T-cell (primary cell): ENCODE data around the gene KLHL41. TPM values are rescaled to one million over a fixed set of nuclear protein-coding genes. Genes with fewer than 3 reads are reported as not detected.

Experiments
- ATAC-seq, 4 experiments: fragments of 200-7000 bp in 3 of 4; fragments of 150-1000 bp in 1 of 4; cut with Tn5 transposase; replicated peaks in 1 of 4; 1 replicate in 3 of 4; 2 replicates in 1 of 4; pipeline ENCODE4 v1.10.0; 2021; ENCODE audit warnings: moderate library complexity in 3 of 4, mild to moderate bottlenecking in 2 of 4, moderate number of reproducible peaks in 1 of 4
- CTCF ChIA-PET, 2 donors: fragments of 300-600 bp; sonication (Branson Sonifier 250); formaldehyde crosslinking; loops; one replicate each; lab custom pipeline; 2022; ENCODE audit warnings: antibody characterized with exemption in 2 of 2; lab: Charles Lee
- POLR2A ChIA-PET, 2 donors: fragments of 300-600 bp; sonication (Branson Sonifier 250); formaldehyde crosslinking; loops; one replicate each; lab custom pipeline; 2022; ENCODE audit warnings: antibody characterized with exemption in 2 of 2; lab: Charles Lee
- DNase-seq, 35 experiments: peaks; one replicate each; pipeline versions ENCODE4 v3.0.0 to v3.0.0-alpha.2; 2013 to 2023
- H3K27ac ChIP-seq: one replicate; pipeline ENCODE4 v1.5.1; 2013; ENCODE audit warnings: low read length
- H3K27me3 ChIP-seq, 2 experiments: replicated peaks in 1 of 2; 1 replicate in 1 of 2; 2 replicates in 1 of 2; pipeline versions ENCODE4 v1.6.1 to v1.7.0; 2013; ENCODE audit warnings: low read length in 1 of 2, mixed read lengths in 1 of 2; ENCODE audit not compliant: control insufficient read depth in 2 of 2, insufficient read depth in 2 of 2; ENCODE audit errors: extremely low read depth in 1 of 2
- H3K36me3 ChIP-seq, 2 donors: 1 replicate in 1 of 2; 2 replicates in 1 of 2; pipeline versions ENCODE4 v1.6.1 to v1.7.0; 2013; ENCODE audit warnings: low read length in 1 of 2; ENCODE audit not compliant: control insufficient read depth in 2 of 2, insufficient read depth in 1 of 2; ENCODE audit errors: extremely low read depth in 1 of 2
- H3K4me1 ChIP-seq, 2 experiments: 1 replicate in 1 of 2; 2 replicates in 1 of 2; pipeline versions ENCODE4 v1.6.1 to v1.7.0; 2013; ENCODE audit warnings: low read length in 2 of 2, mixed read lengths in 1 of 2; ENCODE audit not compliant: insufficient read depth in 2 of 2, control insufficient read depth in 1 of 2; ENCODE audit errors: extremely low read depth in 1 of 2
- H3K4me3 ChIP-seq, 2 donors: 1 replicate in 1 of 2; 2 replicates in 1 of 2; pipeline versions ENCODE4 v1.5.1 to v1.7.0; 2013; ENCODE audit warnings: mild to moderate bottlenecking in 2 of 2, low read length in 1 of 2, moderate library complexity in 1 of 2; ENCODE audit not compliant: control insufficient read depth in 1 of 2; ENCODE audit errors: extremely low read depth in 1 of 2
- H3K9me3 ChIP-seq: 2 replicates; pipeline ENCODE4 v1.7.0; 2013
- H3K27ac Mint-ChIP-seq, 2 donors: one replicate each; pipeline ENCODE4 v1.8.0; 2020 to 2021; ENCODE audit warnings: mild to moderate bottlenecking in 2 of 2, mixed read lengths in 2 of 2
- H3K27me3 Mint-ChIP-seq, 2 donors: one replicate each; pipeline ENCODE4 v1.8.0; 2021 to 2022; ENCODE audit warnings: mixed read lengths in 2 of 2
- H3K36me3 Mint-ChIP-seq: one replicate; pipeline ENCODE4 v1.8.0; 2021; ENCODE audit warnings: mixed read lengths
- H3K4me1 Mint-ChIP-seq, 3 donors: one replicate each; pipeline ENCODE4 v1.8.0; 2020 to 2022; ENCODE audit warnings: mixed read lengths in 3 of 3, mild to moderate bottlenecking in 1 of 3
- H3K4me3 Mint-ChIP-seq, 3 donors: one replicate each; pipeline ENCODE4 v1.8.0; 2020 to 2022; ENCODE audit warnings: mild to moderate bottlenecking in 3 of 3, mixed read lengths in 3 of 3, moderate library complexity in 3 of 3
- H3K9me3 Mint-ChIP-seq, 3 donors: one replicate each; pipeline ENCODE4 v1.8.0; 2020 to 2022; ENCODE audit warnings: mixed read lengths in 3 of 3
- WGBS: methylation state at CpG from one replicate; pipeline ENCODE4 v1.1.5; 2013; ENCODE audit warnings: missing lambda C conversion rate; ENCODE audit not compliant: insufficient coverage; 5-methylcytosine and 5-hydroxymethylcytosine counted together
- total RNA-seq, 35 experiments: library from RNA in 6 of 35; stranded (reverse) in 6 of 35; fragments of 120-200 nt in 1 of 35; gene quantifications; one replicate each; pipeline versions ENCODE4 v1.2.1 to v1.2.4 and lab custom pipeline; 2013 to 2026

KLHL41 gene
- total RNA-seq, 5 donors from 2014 or later (not counting 1 experiment from before 2014, with no cell fraction given), result 0.23 to 0.43 (median 0.35) TPM; not detected in 2

- Mint-ChIP-seq H3K27me3 (no peaks in the 10 kb centered on the region), H3K4me3 (peak overlapping the region; percentile 88 to 93 (median 91)), H3K27ac (no peak overlapping the region), H3K4me1 (peaks cover 19 to 28% (median 22%) of the 10 kb centered on the region in 3 donors), H3K9me3 (no peaks in the 10 kb centered on the region), H3K36me3 (peaks cover 14% of the 10 kb centered on the region)
- Histone ChIP-seq H3K4me1 (peaks cover 6 to 14% of the 10 kb centered on the region in 2 experiments), H3K36me3 (peaks cover 0 to 5% of the 10 kb centered on the region in 2 donors), H3K4me3 (peak overlapping the region; percentile 77 to 89), H3K27me3 (no peaks in the 10 kb centered on the region), H3K27ac (no peak overlapping the region), H3K9me3 (no peaks in the 10 kb centered on the region)
- POLR2A ChIA-PET, result interaction anchor here (0.9 to 1.1 kb wide), 2 partner anchors 88 to 105 kb away, joined by 3 to 4 read pairs; no protein-coding TSS in a partner anchor
- DNase-seq (no peak), ATAC-seq (no peak)
- no CpG with 5 or more reads among the region's 9 CpGs for WGBS
- CTCF ChIA-PET, result interaction anchor here (0.6 to 1.6 kb wide), 7 partner anchors 10 to 264 kb away, joined by 3 to 8 read pairs (median 5); partner anchors contain the start of gene FASTKD1 (in 1 of the 2)
Measured at GRCh38 chr2:169480079-169480465, 29.4 kb upstream of the KLHL41 start.

GRCh38 chr2:169485650-169486138, 23.8 kb upstream of the KLHL41 start:
- H3K36me3 Mint-ChIP-seq, result peaks cover 23% of the 10 kb centered on the region
- no peak overlapping the region for H3K4me3 ChIP-seq
- peaks cover 0 to 5% of the 10 kb centered on the region in 2 donors for H3K36me3 ChIP-seq
- ChIA-PET CTCF (no interaction called here), POLR2A (no interaction called here)
- DNase-seq (no peak), ATAC-seq (no peak)
- no peaks in the 10 kb centered on the region for H3K27me3 ChIP-seq
- no peaks in the 10 kb centered on the region for H3K9me3 Mint-ChIP-seq
- no peaks in the 10 kb centered on the region for H3K9me3 ChIP-seq
- no peak overlapping the region for H3K27ac ChIP-seq
- H3K4me1 Mint-ChIP-seq, result peaks cover 0 to 12% (median 4%) of the 10 kb centered on the region in 3 donors
- H3K4me3 Mint-ChIP-seq, result no peak overlapping the region
- H3K27me3 Mint-ChIP-seq, result no peaks in the 10 kb centered on the region
- H3K27ac Mint-ChIP-seq, result no peak overlapping the region
- no CpG with 5 or more reads among the region's 1 CpG for WGBS
- H3K4me1 ChIP-seq, result no peaks in the 10 kb centered on the region

GRCh38 chr2:169486487-169486886, 23.0 kb upstream of the KLHL41 start:
- peaks cover 0 to 5% of the 10 kb centered on the region in 2 donors for H3K36me3 ChIP-seq
- CTCF ChIA-PET, result no interaction called here
- H3K9me3 Mint-ChIP-seq, result no peaks in the 10 kb centered on the region
- H3K27ac Mint-ChIP-seq, result no peak overlapping the region
- no peak overlapping the region for H3K4me3 ChIP-seq
- no peak overlapping the region for H3K4me3 Mint-ChIP-seq
- H3K9me3 ChIP-seq, result no peaks in the 10 kb centered on the region
- no peaks in the 10 kb centered on the region for H3K4me1 ChIP-seq
- peaks cover 27% of the 10 kb centered on the region for H3K36me3 Mint-ChIP-seq
- H3K27me3 ChIP-seq, result no peaks in the 10 kb centered on the region
- no peaks in the 10 kb centered on the region for H3K27me3 Mint-ChIP-seq
- no peak for ATAC-seq
- H3K4me1 Mint-ChIP-seq, result peaks cover 0 to 5% (median 2%) of the 10 kb centered on the region in 3 donors
- H3K27ac ChIP-seq, result no peak overlapping the region
- DNase-seq, result no peak
- POLR2A ChIA-PET, result no interaction called here

GRCh38 chr2:169490834-169491233, 18.7 kb upstream of the KLHL41 start:
- peaks cover 17% of the 10 kb centered on the region for H3K36me3 Mint-ChIP-seq
- no peak overlapping the region for H3K4me3 Mint-ChIP-seq
- H3K4me3 ChIP-seq, result no peak overlapping the region
- no peaks in the 10 kb centered on the region for H3K9me3 Mint-ChIP-seq
- no peaks in the 10 kb centered on the region for H3K9me3 ChIP-seq
- H3K27ac ChIP-seq, result no peak overlapping the region
- no peaks in the 10 kb centered on the region for H3K4me1 ChIP-seq
- no peak overlapping the region for H3K27ac Mint-ChIP-seq
- ATAC-seq, result no peak
- no peaks in the 10 kb centered on the region for H3K27me3 ChIP-seq
- ChIA-PET POLR2A (no interaction called here), CTCF (no interaction called here)
- DNase-seq, result no peak
- no peaks in the 10 kb centered on the region for H3K36me3 ChIP-seq
- no peaks in the 10 kb centered on the region for H3K4me1 Mint-ChIP-seq
- no peaks in the 10 kb centered on the region for H3K27me3 Mint-ChIP-seq

GRCh38 chr2:169491378-169491777, 18.1 kb upstream of the KLHL41 start:
- Histone ChIP-seq H3K4me3 (no peak overlapping the region), H3K4me1 (no peaks in the 10 kb centered on the region), H3K27ac (no peak overlapping the region), H3K36me3 (no peaks in the 10 kb centered on the region), H3K27me3 (no peaks in the 10 kb centered on the region), H3K9me3 (no peaks in the 10 kb centered on the region)
- H3K4me1 Mint-ChIP-seq, result no peaks in the 10 kb centered on the region
- H3K9me3 Mint-ChIP-seq, result no peaks in the 10 kb centered on the region
- H3K36me3 Mint-ChIP-seq, result peaks cover 19% of the 10 kb centered on the region
- POLR2A ChIA-PET, result no interaction called here
- ATAC-seq, result no peak
- no peak overlapping the region for H3K4me3 Mint-ChIP-seq
- no peak for DNase-seq
- CTCF ChIA-PET, result no interaction called here
- no peak overlapping the region for H3K27ac Mint-ChIP-seq
- H3K27me3 Mint-ChIP-seq, result no peaks in the 10 kb centered on the region

GRCh38 chr2:169493360-169493759, 16.1 kb upstream of the KLHL41 start:
- POLR2A ChIA-PET, result no interaction called here
- Mint-ChIP-seq H3K4me3 (no peak overlapping the region), H3K4me1 (no peaks in the 10 kb centered on the region), H3K9me3 (no peaks in the 10 kb centered on the region), H3K27ac (no peak overlapping the region), H3K27me3 (no peaks in the 10 kb centered on the region), H3K36me3 (peaks cover 19% of the 10 kb centered on the region)
- 100% methylated on average over 1 of the region's 2 CpGs for WGBS
- no peaks in the 10 kb centered on the region for H3K4me1 ChIP-seq
- CTCF ChIA-PET, result no interaction called here
- no peak overlapping the region for H3K4me3 ChIP-seq
- H3K36me3 ChIP-seq, result no peaks in the 10 kb centered on the region
- no peaks in the 10 kb centered on the region for H3K27me3 ChIP-seq
- ATAC-seq (no peak), DNase-seq (no peak)
- H3K27ac ChIP-seq, result no peak overlapping the region
- no peaks in the 10 kb centered on the region for H3K9me3 ChIP-seq
